Measurements from ENCODE around the gene TTBK1.

TTBK1 gene

DNA sequence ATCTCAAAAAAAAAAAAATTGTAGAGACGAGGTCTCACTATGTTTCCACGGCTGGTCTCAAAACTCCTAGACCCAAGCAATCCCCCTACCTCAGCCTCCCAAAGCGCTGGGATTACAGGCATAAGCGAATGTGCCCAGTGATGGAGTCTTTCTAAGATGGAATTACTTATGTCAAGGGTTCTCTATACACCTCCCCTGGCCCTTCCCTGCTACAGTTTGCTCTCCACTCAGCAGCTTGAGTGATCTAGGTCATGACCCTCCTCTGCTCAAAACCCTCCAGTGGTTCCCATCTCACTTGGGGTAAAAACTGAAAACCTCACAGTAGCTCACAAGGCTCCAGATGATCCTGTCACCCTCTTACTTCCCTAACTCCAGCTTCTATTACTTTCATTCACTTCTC, 12.2 kb upstream of the TTBK1 start:
- no peak for TF ChIP-seq ZBTB7A (IDR thresholded peaks at IDR 0.05; ENCODE audit: low read depth)
- TF ChIP-seq FOXM1 (IDR thresholded peaks at IDR 0.05; ENCODE audit: borderline replicate concordance, low read depth): no peak
- TF ChIP-seq MAX (IDR thresholded peaks at IDR 0.05): no peak
- TF ChIP-seq YY1 (IDR thresholded peaks at IDR 0.05; ENCODE audit: low read depth): no peak
- no peak for TF ChIP-seq CEBPB (IDR thresholded peaks at IDR 0.05)
- no peak for TF ChIP-seq EGR1 (IDR thresholded peaks at IDR 0.05)

DNA sequence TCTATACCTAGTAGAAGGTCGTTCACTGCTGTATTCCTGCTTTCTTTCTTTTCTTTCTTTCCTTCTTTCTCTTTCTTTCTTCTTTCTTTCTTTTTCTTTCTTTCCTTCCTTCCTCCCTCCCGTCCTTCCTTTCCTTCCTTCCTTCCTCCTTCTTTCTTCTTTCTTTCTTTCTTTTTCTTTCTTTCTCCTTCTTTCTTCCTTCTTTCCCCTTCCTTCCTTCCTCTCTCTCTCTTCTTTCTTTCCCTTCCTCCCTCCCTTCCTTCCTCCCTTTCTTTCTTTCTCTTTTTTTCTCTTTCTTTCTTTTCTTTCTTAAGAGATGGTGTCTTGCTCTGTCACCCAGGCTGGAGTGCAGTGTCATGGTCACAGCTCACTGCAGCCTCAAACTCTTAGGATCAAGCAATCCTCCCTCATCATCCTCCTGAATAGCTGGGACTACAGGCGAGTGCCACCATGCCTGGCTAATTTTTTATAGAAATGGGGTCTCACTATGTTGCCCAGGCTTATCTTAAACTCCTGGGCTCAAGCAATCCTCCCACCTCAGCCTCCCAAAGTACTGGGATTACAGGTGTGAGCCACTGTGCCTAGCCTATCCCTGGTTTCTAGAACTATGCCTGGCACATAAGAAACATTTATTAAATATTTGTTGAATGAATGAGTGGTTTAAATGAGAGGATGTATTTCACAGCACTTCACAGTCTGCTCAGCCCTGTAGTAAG, 11.4 kb upstream of the TTBK1 start:
- TF ChIP-seq NFIC (IDR thresholded peaks at IDR 0.05) (no peak), TEAD4 (IDR thresholded peaks at IDR 0.05) (no peak), USF1 (IDR thresholded peaks at IDR 0.05) (no peak), EGR1 (IDR thresholded peaks at IDR 0.05) (no peak), MAX (IDR thresholded peaks at IDR 0.05) (no peak), ZBTB7A (IDR thresholded peaks at IDR 0.05; ENCODE audit: low read depth) (no peak), YY1 (IDR thresholded peaks at IDR 0.05; ENCODE audit: low read depth) (no peak), RAD21 (IDR thresholded peaks at IDR 0.05; ENCODE audit: low read depth) (no peak), CREB1 (IDR thresholded peaks at IDR 0.05; ENCODE audit: low read depth) (no peak), EP300 (IDR thresholded peaks at IDR 0.05; ENCODE audit: borderline replicate concordance) (no peak), TCF12 (IDR thresholded peaks at IDR 0.05; ENCODE audit: low read depth) (no peak), CEBPB (IDR thresholded peaks at IDR 0.05) (no peak), TAF1 (IDR thresholded peaks at IDR 0.05; ENCODE audit: low read depth) (no peak)
- TF ChIP-seq, protein P1, sequence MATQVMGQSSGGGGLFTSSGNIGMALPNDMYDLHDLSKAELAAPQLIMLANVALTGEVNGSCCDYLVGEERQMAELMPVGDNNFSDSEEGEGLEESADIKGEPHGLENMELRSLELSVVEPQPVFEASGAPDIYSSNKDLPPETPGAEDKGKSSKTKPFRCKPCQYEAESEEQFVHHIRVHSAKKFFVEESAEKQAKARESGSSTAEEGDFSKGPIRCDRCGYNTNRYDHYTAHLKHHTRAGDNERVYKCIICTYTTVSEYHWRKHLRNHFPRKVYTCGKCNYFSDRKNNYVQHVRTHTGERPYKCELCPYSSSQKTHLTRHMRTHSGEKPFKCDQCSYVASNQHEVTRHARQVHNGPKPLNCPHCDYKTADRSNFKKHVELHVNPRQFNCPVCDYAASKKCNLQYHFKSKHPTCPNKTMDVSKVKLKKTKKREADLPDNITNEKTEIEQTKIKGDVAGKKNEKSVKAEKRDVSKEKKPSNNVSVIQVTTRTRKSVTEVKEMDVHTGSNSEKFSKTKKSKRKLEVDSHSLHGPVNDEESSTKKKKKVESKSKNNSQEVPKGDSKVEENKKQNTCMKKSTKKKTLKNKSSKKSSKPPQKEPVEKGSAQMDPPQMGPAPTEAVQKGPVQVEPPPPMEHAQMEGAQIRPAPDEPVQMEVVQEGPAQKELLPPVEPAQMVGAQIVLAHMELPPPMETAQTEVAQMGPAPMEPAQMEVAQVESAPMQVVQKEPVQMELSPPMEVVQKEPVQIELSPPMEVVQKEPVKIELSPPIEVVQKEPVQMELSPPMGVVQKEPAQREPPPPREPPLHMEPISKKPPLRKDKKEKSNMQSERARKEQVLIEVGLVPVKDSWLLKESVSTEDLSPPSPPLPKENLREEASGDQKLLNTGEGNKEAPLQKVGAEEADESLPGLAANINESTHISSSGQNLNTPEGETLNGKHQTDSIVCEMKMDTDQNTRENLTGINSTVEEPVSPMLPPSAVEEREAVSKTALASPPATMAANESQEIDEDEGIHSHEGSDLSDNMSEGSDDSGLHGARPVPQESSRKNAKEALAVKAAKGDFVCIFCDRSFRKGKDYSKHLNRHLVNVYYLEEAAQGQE (IDR thresholded peaks at IDR 0.05; ENCODE audit: low read depth): no peak

DNA sequence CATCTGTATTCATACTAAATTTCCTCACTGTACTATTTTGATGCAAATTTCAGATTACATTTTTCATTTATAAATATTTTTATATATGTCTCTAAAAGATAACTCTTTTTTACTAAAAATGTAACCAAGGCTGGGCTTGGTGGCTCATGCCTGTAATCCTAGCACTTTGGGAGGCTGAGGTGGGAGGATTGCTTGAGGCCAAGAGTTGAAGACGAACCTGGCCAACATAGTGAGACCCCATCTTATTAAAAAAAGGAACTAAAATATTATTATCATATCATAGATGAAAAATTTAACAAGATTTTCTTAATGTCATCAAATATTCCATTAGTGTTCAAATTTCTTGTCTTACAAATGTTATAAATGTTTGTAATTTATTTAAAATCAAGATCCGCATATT, 7.4 kb upstream of the TTBK1 start:
- TF ChIP-seq EP300 (IDR thresholded peaks at IDR 0.05; ENCODE audit: borderline replicate concordance) (no peak), USF1 (IDR thresholded peaks at IDR 0.05) (no peak), FOXM1 (IDR thresholded peaks at IDR 0.05; ENCODE audit: borderline replicate concordance, low read depth) (no peak), CREB1 (IDR thresholded peaks at IDR 0.05; ENCODE audit: low read depth) (no peak)

DNA sequence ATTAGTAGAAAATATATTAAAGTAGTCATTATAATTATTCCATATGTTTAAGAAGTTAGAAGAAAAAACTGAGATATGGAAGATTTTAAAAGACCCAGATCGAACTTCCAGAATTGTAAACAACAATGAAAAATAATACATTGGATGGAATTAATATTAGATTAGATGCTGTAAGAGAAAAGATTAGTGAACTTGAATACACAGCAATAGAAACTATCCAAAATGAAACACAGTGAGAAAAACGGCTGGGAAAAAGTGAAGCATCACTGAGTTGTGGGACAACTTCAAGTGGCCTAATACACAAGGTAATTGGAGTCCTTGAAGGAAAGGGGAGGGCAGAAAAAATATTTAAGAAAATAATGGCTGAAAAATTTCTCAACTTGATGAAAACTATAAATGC, 4.2 kb upstream of the TTBK1 start:
- TF ChIP-seq TEAD4 (IDR thresholded peaks at IDR 0.05): no peak
- no peak for TF ChIP-seq ZBTB7A (IDR thresholded peaks at IDR 0.05; ENCODE audit: low read depth)
- TF ChIP-seq RAD21 (IDR thresholded peaks at IDR 0.05; ENCODE audit: low read depth): no peak
- TF ChIP-seq, protein P1 (IDR thresholded peaks at IDR 0.05; ENCODE audit: low read depth): no peak
- no peak for TF ChIP-seq EGR1 (IDR thresholded peaks at IDR 0.05)
- no peak for TF ChIP-seq TCF12 (IDR thresholded peaks at IDR 0.05; ENCODE audit: low read depth)
- TF ChIP-seq MAX (IDR thresholded peaks at IDR 0.05): no peak
- no peak for TF ChIP-seq NFIC (IDR thresholded peaks at IDR 0.05)
- no peak for TF ChIP-seq USF1 (IDR thresholded peaks at IDR 0.05)

GRCh38 chr6:43240950-43241349, 2.3 kb upstream of the TTBK1 start:
- no peak for TF ChIP-seq RAD21 (IDR thresholded peaks at IDR 0.05; ENCODE audit: low read depth)
- no peak for TF ChIP-seq CEBPB (IDR thresholded peaks at IDR 0.05)
- TF ChIP-seq EP300 (IDR thresholded peaks at IDR 0.05; ENCODE audit: borderline replicate concordance): no peak
- no peak for TF ChIP-seq USF1 (IDR thresholded peaks at IDR 0.05)
- TF ChIP-seq TEAD4 (IDR thresholded peaks at IDR 0.05): no peak

Data from Ishikawa (cell line).